Bronchial epithelial cell (primary cell): ENCODE results near the gene CAPN6. TPM values are rescaled to one million over a fixed set of nuclear protein-coding genes. Genes with fewer than 3 reads are reported as not detected.

Source experiments
- DNase-seq: peaks from one replicate; pipeline ENCODE4 v3.0.0-alpha.2; 2010; ENCODE audit warnings: low read depth
- FAIRE-seq: peaks from 2 replicates; lab custom pipeline; 2011; peaks lifted over from hg19 to GRCh38; lab: Jason Lieb, UNC
- H3K27me3 ChIP-seq: 2 replicates; pipeline ENCODE4 v1.5.1; 2011; ENCODE audit warnings: low read length; ENCODE audit not compliant: control insufficient read depth, insufficient read depth
- H3K36me3 ChIP-seq: 2 replicates; pipeline ENCODE4 v1.5.1; 2011; ENCODE audit warnings: low read length; ENCODE audit not compliant: control insufficient read depth, insufficient read depth
- H3K4me3 ChIP-seq: 2 replicates; pipeline ENCODE4 v1.5.1; 2011; ENCODE audit warnings: mild to moderate bottlenecking, low read depth, low read length, control low read depth
- CTCF ChIP-seq: IDR thresholded peaks from 2 replicates; pipeline ENCODE4 v1.5.1; 2011; ENCODE audit warnings: mild to moderate bottlenecking, moderate library complexity, low read length, control low read depth, inconsistent platforms; ENCODE audit not compliant: insufficient read depth, severe bottlenecking
- total RNA-seq: library from RNA; depleted of rRNA; stranded (reverse); fragments of >200 nt; gene quantifications from 2 replicates; pipeline ENCODE4 v1.2.1, GENCODE V29; 2014

Gene CAPN6
- total RNA-seq, 1 donor from 2014 or later, result not detected

- no peaks in the 10 kb centered on the region for H3K27me3 ChIP-seq
- no peak for TF ChIP-seq CTCF
- H3K36me3 ChIP-seq, result no peaks in the 10 kb centered on the region
- no peak for DNase-seq
- no peak overlapping the region for H3K4me3 ChIP-seq
- FAIRE-seq, result no peak
These were observed 70.0 kb downstream of the CAPN6 start for GRCh38 chrX:111200327-111200726.

- DNase-seq (no peak), FAIRE-seq (no peak)
- no peak for TF ChIP-seq CTCF
- no peaks in the 10 kb centered on the region for H3K36me3 ChIP-seq
- H3K4me3 ChIP-seq, result no peak overlapping the region
- H3K27me3 ChIP-seq, result no peaks in the 10 kb centered on the region
These were observed 70.8 kb downstream of the CAPN6 start for GRCh38 chrX:111199505-111199904.

Other genes with a start within 250 kb of the CAPN6 start
- gene PAK3, start 174.3 kb downstream of the CAPN6 start, total RNA-seq, result under 0.01 TPM in 1 of 2 replicates, not detected in the other
- not detected in 2 replicates for gene DCX, start 141.7 kb upstream of the CAPN6 start, total RNA-seq
- under 0.01 TPM in 1 of 2 replicates, not detected in the other for gene SERTM2, start 241.2 kb upstream of the CAPN6 start, total RNA-seq